Measurements from ENCODE around the gene TUBG2.

- TF ChIP-seq, protein P1, sequence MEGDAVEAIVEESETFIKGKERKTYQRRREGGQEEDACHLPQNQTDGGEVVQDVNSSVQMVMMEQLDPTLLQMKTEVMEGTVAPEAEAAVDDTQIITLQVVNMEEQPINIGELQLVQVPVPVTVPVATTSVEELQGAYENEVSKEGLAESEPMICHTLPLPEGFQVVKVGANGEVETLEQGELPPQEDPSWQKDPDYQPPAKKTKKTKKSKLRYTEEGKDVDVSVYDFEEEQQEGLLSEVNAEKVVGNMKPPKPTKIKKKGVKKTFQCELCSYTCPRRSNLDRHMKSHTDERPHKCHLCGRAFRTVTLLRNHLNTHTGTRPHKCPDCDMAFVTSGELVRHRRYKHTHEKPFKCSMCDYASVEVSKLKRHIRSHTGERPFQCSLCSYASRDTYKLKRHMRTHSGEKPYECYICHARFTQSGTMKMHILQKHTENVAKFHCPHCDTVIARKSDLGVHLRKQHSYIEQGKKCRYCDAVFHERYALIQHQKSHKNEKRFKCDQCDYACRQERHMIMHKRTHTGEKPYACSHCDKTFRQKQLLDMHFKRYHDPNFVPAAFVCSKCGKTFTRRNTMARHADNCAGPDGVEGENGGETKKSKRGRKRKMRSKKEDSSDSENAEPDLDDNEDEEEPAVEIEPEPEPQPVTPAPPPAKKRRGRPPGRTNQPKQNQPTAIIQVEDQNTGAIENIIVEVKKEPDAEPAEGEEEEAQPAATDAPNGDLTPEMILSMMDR (IDR thresholded peaks at IDR 0.05; ENCODE audit: insufficient read depth, low read length, poor library complexity, severe bottlenecking), result peak; percentile 74
- TF ChIP-seq EZH2phosphoT487 (conservative IDR thresholded peaks at IDR 0.05; ENCODE audit: low read length), result no peak
Measured at GRCh38 chr17:42673885-42674754, 15.0 kb downstream of the TUBG2 start.
